ENCODE results near the gene TMEM117.

- no peak for TF ChIP-seq CTCF (IDR thresholded peaks at IDR 0.05; ENCODE audit: insufficient read depth, low read depth, low read length)
- no peak for TF ChIP-seq EZH2 (IDR thresholded peaks at IDR 0.05; ENCODE audit: insufficient read depth, low read length)
Observed at GRCh38 chr12:43815416-43815815, 20.5 kb upstream of the TMEM117 start.
